SK-N-SH (cell line): Measurements from ENCODE around the gene LRIT2.

Experiments
- EP300 ChIP-seq, 2 experiments: IDR thresholded peaks; 2 replicates each; pipeline versions ENCODE4 v1.4.0 to v1.6.1; 2012; ENCODE audit warnings: borderline replicate concordance in 1 of 2, low read depth in 1 of 2, low read length in 1 of 2
- FOXJ3 ChIP-seq: sonication (generic); formaldehyde crosslinking; IDR thresholded peaks from 2 replicates; pipeline ENCODE4 v1.5.1; 2020; ENCODE audit warnings: mild to moderate bottlenecking, missing genetic modification reagents
- POLR2AphosphoS5 ChIP-seq: IDR thresholded peaks from 2 replicates; pipeline ENCODE4 v1.6.1; 2012; ENCODE audit warnings: low read depth, low read length
- RAD21 ChIP-seq: IDR thresholded peaks from 2 replicates; pipeline ENCODE4 v1.6.1; 2012; ENCODE audit warnings: mild to moderate bottlenecking, low read length
- RCOR1 ChIP-seq: fragments of 150-350 bp; IDR thresholded peaks from 2 replicates; pipeline ENCODE4 v1.6.1; 2017; ENCODE audit warnings: antibody characterized with exemption, low read length
- RFX5 ChIP-seq: IDR thresholded peaks from 2 replicates; pipeline ENCODE4 v1.6.1; 2012; ENCODE audit warnings: mild to moderate bottlenecking, improper control_type of control experiment, low read length
- TAF1 ChIP-seq: IDR thresholded peaks from 2 replicates; pipeline ENCODE4 v1.6.1; 2012; ENCODE audit warnings: low read depth, mild to moderate bottlenecking, low read length, moderate library complexity, borderline replicate concordance
- TEAD4 ChIP-seq: IDR thresholded peaks from 2 replicates; pipeline ENCODE4 v1.4.0; 2012; ENCODE audit warnings: mild to moderate bottlenecking, borderline replicate concordance; ENCODE audit not compliant: insufficient read depth
- YY1 ChIP-seq: IDR thresholded peaks from 2 replicates; pipeline ENCODE4 v1.4.0; 2012; ENCODE audit warnings: low read depth, mild to moderate bottlenecking
- TF ChIP-seq, protein P1 (sequence below): fragments of 200-600 bp; sonication (generic); IDR thresholded peaks from 2 replicates; pipeline ENCODE4 v1.6.1; 2017; ENCODE audit warnings: antibody characterized with exemption, mild to moderate bottlenecking, moderate library complexity
- TF ChIP-seq, protein P2 (sequence below): IDR thresholded peaks from 2 replicates; pipeline ENCODE4 v1.4.0; 2012; ENCODE audit warnings: low read depth
- TF ChIP-seq, protein P3 (sequence below): fragments of 150-350 bp; IDR thresholded peaks from 2 replicates; pipeline ENCODE4 v1.6.1; 2017; ENCODE audit warnings: antibody characterized with exemption, low read length, low read depth, borderline replicate concordance

DNA sequence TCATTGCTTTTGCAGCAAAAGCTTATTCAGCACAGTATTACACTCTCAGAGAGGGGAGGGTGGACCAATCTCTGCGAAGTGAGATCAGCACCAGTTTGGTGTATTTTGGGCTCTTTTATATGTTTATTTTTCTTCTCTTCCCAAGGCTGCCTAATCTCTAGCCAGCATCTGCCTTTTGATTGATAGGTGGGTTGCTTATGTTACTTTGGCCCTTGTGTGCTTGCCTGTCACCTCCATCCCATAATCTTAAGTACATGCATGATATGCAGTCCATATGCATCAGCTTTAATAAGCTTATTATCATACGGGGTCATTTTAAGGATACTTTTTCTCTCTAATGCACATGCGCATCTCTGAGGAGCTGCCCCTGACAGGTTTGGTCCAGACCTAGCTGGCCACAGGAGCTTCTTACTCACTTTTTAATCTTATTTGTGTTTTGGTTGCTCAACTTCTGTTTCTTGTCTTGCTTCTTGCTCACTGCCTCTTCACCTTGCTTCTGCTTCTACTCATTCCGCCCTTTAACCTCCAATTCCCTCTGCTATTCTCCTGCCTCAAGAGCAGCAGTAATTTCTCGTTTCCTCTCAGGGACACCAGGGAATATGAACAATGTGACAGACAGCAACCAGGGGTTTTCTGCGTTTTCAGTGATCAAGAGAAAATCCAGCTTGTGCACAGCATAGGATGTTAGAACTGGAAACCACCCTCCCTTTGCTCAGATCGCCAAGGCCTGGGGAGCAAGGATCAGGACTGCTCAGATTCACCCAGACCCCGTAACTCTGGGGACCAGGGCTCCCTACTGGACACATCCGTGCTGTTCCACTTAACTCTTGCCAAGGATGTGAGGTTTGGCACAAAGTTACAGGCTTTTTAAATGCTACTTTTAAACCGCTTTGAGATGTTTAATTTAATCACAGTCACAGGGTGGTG is 29.5 kb upstream of the LRIT2 start:
- TF ChIP-seq, protein P1, sequence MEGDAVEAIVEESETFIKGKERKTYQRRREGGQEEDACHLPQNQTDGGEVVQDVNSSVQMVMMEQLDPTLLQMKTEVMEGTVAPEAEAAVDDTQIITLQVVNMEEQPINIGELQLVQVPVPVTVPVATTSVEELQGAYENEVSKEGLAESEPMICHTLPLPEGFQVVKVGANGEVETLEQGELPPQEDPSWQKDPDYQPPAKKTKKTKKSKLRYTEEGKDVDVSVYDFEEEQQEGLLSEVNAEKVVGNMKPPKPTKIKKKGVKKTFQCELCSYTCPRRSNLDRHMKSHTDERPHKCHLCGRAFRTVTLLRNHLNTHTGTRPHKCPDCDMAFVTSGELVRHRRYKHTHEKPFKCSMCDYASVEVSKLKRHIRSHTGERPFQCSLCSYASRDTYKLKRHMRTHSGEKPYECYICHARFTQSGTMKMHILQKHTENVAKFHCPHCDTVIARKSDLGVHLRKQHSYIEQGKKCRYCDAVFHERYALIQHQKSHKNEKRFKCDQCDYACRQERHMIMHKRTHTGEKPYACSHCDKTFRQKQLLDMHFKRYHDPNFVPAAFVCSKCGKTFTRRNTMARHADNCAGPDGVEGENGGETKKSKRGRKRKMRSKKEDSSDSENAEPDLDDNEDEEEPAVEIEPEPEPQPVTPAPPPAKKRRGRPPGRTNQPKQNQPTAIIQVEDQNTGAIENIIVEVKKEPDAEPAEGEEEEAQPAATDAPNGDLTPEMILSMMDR: no peak
- TF ChIP-seq, protein P2, sequence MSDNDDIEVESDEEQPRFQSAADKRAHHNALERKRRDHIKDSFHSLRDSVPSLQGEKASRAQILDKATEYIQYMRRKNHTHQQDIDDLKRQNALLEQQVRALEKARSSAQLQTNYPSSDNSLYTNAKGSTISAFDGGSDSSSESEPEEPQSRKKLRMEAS: no peak
- TF ChIP-seq TEAD4 (no peak), YY1 (no peak), RFX5 (no peak), POLR2AphosphoS5 (no peak), TAF1 (no peak), RAD21 (no peak), FOXJ3 (CRISPR knock-in tag) (no peak), EP300 (IDR thresholded peaks at IDR 0.05; ENCODE audit: borderline replicate concordance in 1 of 2, low read depth in 1 of 2, low read length in 1 of 2) (no peak), RCOR1 (no peak)
- TF ChIP-seq, protein P3, sequence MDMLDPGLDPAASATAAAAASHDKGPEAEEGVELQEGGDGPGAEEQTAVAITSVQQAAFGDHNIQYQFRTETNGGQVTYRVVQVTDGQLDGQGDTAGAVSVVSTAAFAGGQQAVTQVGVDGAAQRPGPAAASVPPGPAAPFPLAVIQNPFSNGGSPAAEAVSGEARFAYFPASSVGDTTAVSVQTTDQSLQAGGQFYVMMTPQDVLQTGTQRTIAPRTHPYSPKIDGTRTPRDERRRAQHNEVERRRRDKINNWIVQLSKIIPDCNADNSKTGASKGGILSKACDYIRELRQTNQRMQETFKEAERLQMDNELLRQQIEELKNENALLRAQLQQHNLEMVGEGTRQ: no peak
